Adipocyte (in vitro differentiated cells): Measurements from ENCODE around the gene IL12RB1.
A peak's percentile ranks its signal among the peaks of the same experiment; 100 is the strongest.

Experiments used
- DNase-seq: peaks from one replicate; pipeline ENCODE4 v3.0.0-alpha.2; 2015; ENCODE audit warnings: low read depth
- H3K27me3 ChIP-seq: replicated peaks from 2 replicates; pipeline ENCODE4 v1.7.0; 2013; ENCODE audit warnings: mild to moderate bottlenecking, low read length, moderate library complexity; ENCODE audit not compliant: control insufficient read depth, insufficient read depth
- H3K36me3 ChIP-seq: 2 replicates; pipeline ENCODE4 v1.7.0; 2013; ENCODE audit warnings: low read length, mild to moderate bottlenecking, moderate library complexity; ENCODE audit not compliant: control insufficient read depth, insufficient read depth, severe bottlenecking
- H3K4me1 ChIP-seq: 2 replicates; pipeline ENCODE4 v1.7.0; 2013; ENCODE audit warnings: mild to moderate bottlenecking, low read length, moderate library complexity; ENCODE audit not compliant: control insufficient read depth, insufficient read depth
- H3K4me3 ChIP-seq: 2 replicates; pipeline ENCODE4 v1.7.0; 2013; ENCODE audit warnings: mild to moderate bottlenecking, low read length, moderate library complexity
- H3K9ac ChIP-seq: 2 replicates; pipeline ENCODE4 v1.7.0; 2013; ENCODE audit warnings: mild to moderate bottlenecking, low read length, moderate library complexity
- H3K9me3 ChIP-seq: 2 replicates; pipeline ENCODE4 v1.7.0; 2013; ENCODE audit warnings: mild to moderate bottlenecking, low read length, moderate library complexity; ENCODE audit not compliant: control insufficient read depth

The IL12RB1 gene

GRCh38 chr19:18059297-18059696, 27.4 kb downstream of the IL12RB1 start:
- H3K9me3 ChIP-seq = no peaks in the 10 kb centered on the region
- H3K27me3 ChIP-seq = peaks cover 11% of the 10 kb centered on the region
- H3K4me3 ChIP-seq = no peak overlapping the region
- H3K9ac ChIP-seq = no peak overlapping the region
- peaks cover 10% of the 10 kb centered on the region for H3K4me1 ChIP-seq
- DNase-seq = no peak
- H3K36me3 ChIP-seq = no peaks in the 10 kb centered on the region

GRCh38 chr19:18058208-18059009, 28.3 kb downstream of the IL12RB1 start:
- Histone ChIP-seq H3K4me1 (peaks cover 18% of the 10 kb centered on the region), H3K9ac (peak overlapping the region; percentile 82), H3K27me3 (peaks cover 7% of the 10 kb centered on the region), H3K9me3 (no peaks in the 10 kb centered on the region), H3K36me3 (no peaks in the 10 kb centered on the region), H3K4me3 (no peak overlapping the region)
- DNase-seq = peak; percentile 93

GRCh38 chr19:18057557-18057956, 29.2 kb downstream of the IL12RB1 start:
- Histone ChIP-seq H3K4me3 (no peak overlapping the region), H3K9me3 (no peaks in the 10 kb centered on the region), H3K36me3 (no peaks in the 10 kb centered on the region), H3K27me3 (peaks cover 4% of the 10 kb centered on the region), H3K9ac (peak overlapping the region; percentile 82), H3K4me1 (peaks cover 22% of the 10 kb centered on the region)
- no peak for DNase-seq

- Histone ChIP-seq H3K4me3 (no peak overlapping the region), H3K36me3 (no peaks in the 10 kb centered on the region)
Measured at GRCh38 chr19:18055967-18056366, 30.8 kb downstream of the IL12RB1 start.

GRCh38 chr19:18053576-18054219, 33.0 kb downstream of the IL12RB1 start:
- Histone ChIP-seq H3K9ac (peak overlapping the region; percentile 25), H3K4me1 (peaks cover 34% of the 10 kb centered on the region)

More at GRCh38 chr19:18055967-18056366, 30.8 kb downstream of the IL12RB1 start:
- Histone ChIP-seq H3K4me1 (peaks cover 29% of the 10 kb centered on the region), H3K9me3 (no peaks in the 10 kb centered on the region), H3K27me3 (no peaks in the 10 kb centered on the region), H3K9ac (no peak overlapping the region)
- no peak for DNase-seq

GRCh38 chr19:18051887-18052286, 34.8 kb downstream of the IL12RB1 start:
- no peak overlapping the region for H3K4me3 ChIP-seq
- no peak for DNase-seq
- H3K4me1 ChIP-seq = peaks cover 26% of the 10 kb centered on the region
- H3K9ac ChIP-seq = no peak overlapping the region
- no peaks in the 10 kb centered on the region for H3K27me3 ChIP-seq
- no peaks in the 10 kb centered on the region for H3K36me3 ChIP-seq
- H3K9me3 ChIP-seq = no peaks in the 10 kb centered on the region

More at GRCh38 chr19:18053576-18054219, 33.0 kb downstream of the IL12RB1 start:
- Histone ChIP-seq H3K27me3 (no peaks in the 10 kb centered on the region), H3K4me3 (no peak overlapping the region), H3K36me3 (no peaks in the 10 kb centered on the region), H3K9me3 (no peaks in the 10 kb centered on the region)
- DNase-seq = peak; percentile 58

GRCh38 chr19:18049385-18049784, 37.3 kb downstream of the IL12RB1 start:
- H3K36me3 ChIP-seq = no peaks in the 10 kb centered on the region
- no peak overlapping the region for H3K4me3 ChIP-seq
- no peaks in the 10 kb centered on the region for H3K9me3 ChIP-seq
- no peak overlapping the region for H3K9ac ChIP-seq
- no peak for DNase-seq
- H3K27me3 ChIP-seq = no peaks in the 10 kb centered on the region
- peaks cover 44% of the 10 kb centered on the region for H3K4me1 ChIP-seq

- no peaks in the 10 kb centered on the region for H3K27me3 ChIP-seq
- peak; percentile 65 for DNase-seq
- peaks cover 26% of the 10 kb centered on the region for H3K4me1 ChIP-seq
- H3K9ac ChIP-seq = peak overlapping the region; percentile 77
- no peak overlapping the region for H3K4me3 ChIP-seq
- H3K36me3 ChIP-seq = no peaks in the 10 kb centered on the region
- peaks cover 3% of the 10 kb centered on the region for H3K9me3 ChIP-seq
Measured at GRCh38 chr19:18046059-18046718, 40.5 kb downstream of the IL12RB1 start.

- Histone ChIP-seq H3K4me1 (peaks cover 22% of the 10 kb centered on the region), H3K9ac (peak overlapping the region; percentile 77), H3K9me3 (peaks cover 8% of the 10 kb centered on the region), H3K4me3 (peak overlapping the region; percentile 78), H3K27me3 (peaks cover 4% of the 10 kb centered on the region), H3K36me3 (no peaks in the 10 kb centered on the region)
- DNase-seq = no peak
Measured at GRCh38 chr19:18045307-18046050, 41.3 kb downstream of the IL12RB1 start.

- Histone ChIP-seq H3K9me3 (peaks cover 8% of the 10 kb centered on the region), H3K36me3 (no peaks in the 10 kb centered on the region), H3K4me1 (peaks cover 22% of the 10 kb centered on the region), H3K4me3 (peak overlapping the region; percentile 78), H3K9ac (peak overlapping the region; percentile 77), H3K27me3 (peaks cover 4% of the 10 kb centered on the region)
- DNase-seq = peak; percentile 38
Measured at GRCh38 chr19:18044825-18045304, 41.9 kb downstream of the IL12RB1 start.
